K562 (cell line): Measurements from ENCODE around the gene RELCH. TPM values are rescaled to one million over a fixed set of nuclear protein-coding genes. Genes with fewer than 3 reads are reported as not detected.

Experiments
- ATAC-seq: fragments of 200-7000 bp; cut with Tn5 transposase; 3 replicates; pipeline ENCODE4 v1.9.1; 2020; ENCODE audit warnings: moderate library complexity
- BruUV-seq: library from RNA; stranded (reverse); fragments of 400-500 nt; replicated peaks from 2 replicates; lab custom pipeline; 2021; lab: Mats Ljungman, UMichigan
- CTCF ChIA-PET: fragments of 300-600 bp; formaldehyde crosslinking; extraction: SDS; loops from one replicate; lab custom pipeline; 2021; ENCODE audit warnings: low intra/inter-chr PET ratio; lab: Yijun Ruan, JAX
- POLR2A ChIA-PET: fragments of 300-600, 350-650 bp; sonication (Branson Sonifier 250); formaldehyde crosslinking; extraction: SDS; loops from one replicate; lab custom pipeline; 2021; ENCODE audit warnings: antibody characterized with exemption, inconsistent platforms; lab: Yijun Ruan, JAX
- DNase-seq, 4 experiments: peaks; one replicate each; pipeline versions ENCODE4 v3.0.0 to v3.0.0-alpha.2; 2011 to 2018; ENCODE audit warnings: low spot score in 3 of 4, mixed read lengths in 3 of 4; ENCODE audit errors: extremely low read depth in 1 of 4
- FAIRE-seq: peaks from 2 replicates; lab custom pipeline; 2011; peaks lifted over from hg19 to GRCh38; lab: Jason Lieb, UNC
- H2AFZ ChIP-seq: 2 replicates; pipeline ENCODE4 v1.6.0; 2011; ENCODE audit warnings: low read depth, low read length, control low read depth, inconsistent platforms
- H3K27ac ChIP-seq: fragments of 200-600 bp; 3 replicates; pipeline ENCODE4 v1.8.0; 2011; ENCODE audit warnings: low read depth, mild to moderate bottlenecking, control low read depth, inconsistent platforms, low read length, moderate library complexity, mixed read lengths; ENCODE audit errors: extremely low read depth
- H3K27me3 ChIP-seq, 2 experiments: fragments of 300-600 bp in 1 of 2; 2 replicates in 1 of 2; 3 replicates in 1 of 2; pipeline versions ENCODE4 v1.6.0 to v1.8.0; 2011; ENCODE audit warnings: inconsistent platforms in 2 of 2, low read length in 2 of 2, mild to moderate bottlenecking in 1 of 2, mixed read lengths in 1 of 2, moderate library complexity in 1 of 2; ENCODE audit not compliant: control insufficient read depth in 2 of 2, insufficient read depth in 2 of 2
- H3K36me3 ChIP-seq: fragments of 300-600 bp; 3 replicates; pipeline ENCODE4 v1.8.0; 2011; ENCODE audit warnings: mild to moderate bottlenecking, low read length, inconsistent platforms; ENCODE audit not compliant: control insufficient read depth, insufficient read depth
- H3K4me1 ChIP-seq, 2 experiments: fragments of 200-600 bp in 1 of 2; replicated peaks in 1 of 2; 2 replicates in 1 of 2; 3 replicates in 1 of 2; pipeline versions ENCODE4 v1.5.1 to v1.8.0; 2011; ENCODE audit warnings: inconsistent platforms in 2 of 2, low read length in 2 of 2, mild to moderate bottlenecking in 1 of 2, mixed read lengths in 1 of 2, moderate library complexity in 1 of 2; ENCODE audit not compliant: control insufficient read depth in 2 of 2, insufficient read depth in 2 of 2
- H3K4me2 ChIP-seq: 2 replicates; pipeline ENCODE4 v1.6.1; 2011; ENCODE audit warnings: low read length, control low read depth, inconsistent platforms, mixed read lengths; ENCODE audit not compliant: insufficient read depth
- H3K4me3 ChIP-seq: fragments of 200-600 bp; sonication (generic), shearing (Covaris generic); 2 replicates; pipeline ENCODE4 v1.5.1; 2016; ENCODE audit warnings: control low read depth, inconsistent platforms
- H3K79me2 ChIP-seq: fragments of 200-600 bp; 3 replicates; pipeline ENCODE4 v1.8.0; 2011; ENCODE audit warnings: low read length, inconsistent platforms; ENCODE audit not compliant: control insufficient read depth, insufficient read depth
- H3K9ac ChIP-seq, 2 experiments: 2 replicates each; pipeline versions ENCODE4 v1.6.0 to v1.6.1; 2011; ENCODE audit warnings: low read depth in 2 of 2, low read length in 2 of 2, control low read depth in 1 of 2, inconsistent platforms in 1 of 2, mild to moderate bottlenecking in 1 of 2, mixed read lengths in 1 of 2; ENCODE audit not compliant: insufficient read depth in 1 of 2
- H3K9me1 ChIP-seq: one replicate; pipeline ENCODE4 v1.6.0; 2011; ENCODE audit warnings: inconsistent platforms, mild to moderate bottlenecking, low read length, moderate library complexity; ENCODE audit not compliant: control insufficient read depth, insufficient read depth
- H3K9me3 ChIP-seq: replicated peaks from 2 replicates; pipeline ENCODE4 v1.5.1; 2011; ENCODE audit warnings: low read depth, low read length, inconsistent platforms; ENCODE audit not compliant: control insufficient read depth, insufficient read depth
- H4K20me1 ChIP-seq: replicated peaks from 2 replicates; pipeline ENCODE4 v1.6.1; 2011; ENCODE audit warnings: low read length, inconsistent platforms, mixed read lengths; ENCODE audit not compliant: control insufficient read depth, insufficient read depth
- CAMTA2 ChIP-seq: fragments of 250-450 bp; sonication (Bioruptor Pico); conservative IDR thresholded peaks from 2 replicates; pipeline ENCODE4 v1.5.1; 2022
- CBFB ChIP-seq: sonication (generic); formaldehyde crosslinking; IDR thresholded peaks from 2 replicates; pipeline ENCODE4 v1.4.0; 2020; ENCODE audit warnings: mild to moderate bottlenecking, missing genetic modification reagents
- DMBX1 ChIP-seq: fragments of 250-450 bp; sonication (Bioruptor Pico); IDR thresholded peaks from 2 replicates; pipeline ENCODE4 v1.8.0; 2022; ENCODE audit warnings: inconsistent platforms, mild to moderate bottlenecking, moderate library complexity, borderline replicate concordance
- KDM2B ChIP-seq: fragments of 250-450 bp; sonication (Bioruptor Pico); IDR thresholded peaks from 2 replicates; pipeline ENCODE4 v1.8.0; 2021; ENCODE audit warnings: mild to moderate bottlenecking, moderate library complexity
- MAFG ChIP-seq: fragments of 450-650 bp; conservative IDR thresholded peaks from 2 replicates; pipeline ENCODE4 v1.6.1; 2016; ENCODE audit warnings: missing genetic modification characterization, missing compliant biosample characterization
- NFIX ChIP-seq: fragments of 250-450 bp; sonication (Bioruptor Pico); IDR thresholded peaks from 2 replicates; pipeline ENCODE4 v1.4.0; 2020; ENCODE audit warnings: low read depth, mild to moderate bottlenecking, moderate library complexity
- POLR2AphosphoS2 ChIP-seq: IDR thresholded peaks from 2 replicates; pipeline ENCODE4 v1.6.1; 2012; ENCODE audit warnings: low read length, improper control_type of control experiment
- SMAD3 ChIP-seq: fragments of 450-650 bp; formaldehyde crosslinking; conservative IDR thresholded peaks from 2 replicates; pipeline ENCODE4 v1.4.0; 2020; ENCODE audit warnings: mild to moderate bottlenecking
- TAF9B ChIP-seq: fragments of 450-650 bp; IDR thresholded peaks from 2 replicates; pipeline ENCODE4 v1.6.1; 2018; ENCODE audit warnings: mild to moderate bottlenecking; ENCODE audit not compliant: partially characterized antibody
- XRCC4 ChIP-seq: IDR thresholded peaks from one replicate; pipeline ENCODE4 v1.6.1; 2011; ENCODE audit not compliant: insufficient read depth, insufficient read length; ENCODE audit errors: extremely low read depth
- ZFP30 ChIP-seq: fragments of 250-450 bp; sonication (Bioruptor Pico); IDR thresholded peaks from 2 replicates; pipeline ENCODE4 v1.8.0; 2022; ENCODE audit warnings: moderate library complexity, mild to moderate bottlenecking, inconsistent platforms, borderline replicate concordance
- ZNF140 ChIP-seq: fragments of 250-450 bp; sonication (Bioruptor Pico); IDR thresholded peaks from 2 replicates; pipeline ENCODE4 v1.8.0; 2021; ENCODE audit warnings: moderate library complexity, mild to moderate bottlenecking, inconsistent platforms
- ZNF507 ChIP-seq: conservative IDR thresholded peaks from 2 replicates; pipeline ENCODE4 v1.6.1; 2017; ENCODE audit warnings: missing genetic modification characterization, missing compliant biosample characterization
- WGBS: fragments of 100-300 bp; shearing (Covaris generic); methylation state at CpG from one replicate; pipeline ENCODE4 v1.1.6; 2016; ENCODE audit warnings: low coverage, mixed read lengths; ENCODE audit not compliant: insufficient coverage; ENCODE audit errors: missing lambda C conversion rate; 5-methylcytosine and 5-hydroxymethylcytosine counted together
- in situ Hi-C: fragments of 300-500 bp; cut with MboI; formaldehyde crosslinking; loops from 4 replicates; pipeline ENCODE4 v1.15.0; 2018; ENCODE audit warnings: inconsistent platforms, mixed read lengths
- intact Hi-C: fragments of 100-400 bp; cut with micrococcal nuclease; formaldehyde crosslinking; loops from 2 replicates; pipeline ENCODE4 v1.14.2; 2022
- polyA plus RNA-seq, 8 experiments: library from polyadenylated mRNA; depleted of rRNA in 4 of 8; stranded (reverse) in 5 of 8; unstranded in 3 of 8; fragments of >200 nt; fragmentation: Nextera tagmentation in 2 of 8; fragmentation: Illumina TruSeq in 1 of 8; extraction: Ambion mirVana in 2 of 8; extraction: Trizol in 1 of 8; gene quantifications; 2 replicates each; pipeline versions ENCODE4 v1.2.1 to v1.2.3, GENCODE V29; 2011 to 2014; ENCODE audit warnings: inconsistent platforms in 1 of 8, missing spikeins in 1 of 8
- total RNA-seq, 7 experiments: library from RNA; depleted of rRNA in 6 of 7; stranded (reverse); fragments of >200 nt in 6 of 7; fragmentation: Illumina TruSeq in 2 of 7; extraction: Trizol in 2 of 7; gene quantifications; 2 replicates each; pipeline versions ENCODE4 v1.2.1 to v1.2.3, GENCODE V29; 2011 to 2021; ENCODE audit warnings: low replicate concordance in 1 of 7
- TF ChIP-seq, protein P1 (sequence below): fragments of 250-450 bp; sonication (Bioruptor Pico); IDR thresholded peaks from 2 replicates; pipeline ENCODE4 v1.5.0; 2021; ENCODE audit warnings: mild to moderate bottlenecking, borderline replicate concordance
- TF ChIP-seq, protein P2 (sequence below): fragments of 450-650 bp; IDR thresholded peaks from 2 replicates; pipeline ENCODE4 v1.6.1; 2017; ENCODE audit warnings: antibody characterized with exemption, mild to moderate bottlenecking

Gene RELCH
- total and polyA plus RNA-seq, 9 of the 15 experiments (the other 6 are each of a cell fraction or from before 2014, with no cell fraction given), result 1.4 to 13.6 (median 7.6) TPM

DNA sequence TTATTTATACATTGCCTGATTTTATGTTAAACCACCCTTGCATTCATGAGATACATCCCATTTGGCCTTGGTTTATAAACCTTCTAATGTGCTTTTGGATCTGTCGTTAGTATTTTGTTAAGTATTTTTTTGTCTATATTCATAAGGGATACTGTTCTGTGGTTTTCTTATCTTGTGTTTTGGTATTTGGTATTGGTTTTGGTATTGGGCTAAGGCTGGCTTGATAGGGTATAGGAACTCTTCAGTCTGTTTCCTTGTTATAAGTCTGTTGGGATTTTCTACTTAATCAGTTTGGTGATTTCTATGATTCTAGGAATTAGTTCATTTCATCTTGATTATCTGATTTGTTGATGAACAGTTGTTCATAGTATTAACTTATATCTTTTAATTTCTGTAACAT is 49.2 kb downstream of the RELCH start:
- DNase-seq, result no peak
- H3K27me3 ChIP-seq, result no peaks in the 10 kb centered on the region
- no peaks in the 10 kb centered on the region for H3K9me3 ChIP-seq
- no peak overlapping the region for H3K9ac ChIP-seq
- no peak overlapping the region for H3K27ac ChIP-seq
- BruUV-seq, result no TSS peak
- no peak overlapping the region for H2AFZ ChIP-seq
- H3K79me2 ChIP-seq, result no peaks in the 10 kb centered on the region
- no peaks in the 10 kb centered on the region for H3K4me1 ChIP-seq
- WGBS, result 58% methylated on average over 1 of the region's 1 CpG
- H3K9me1 ChIP-seq, result no peaks in the 10 kb centered on the region
- intact Hi-C loops, result no loop called here
- no peaks in the 10 kb centered on the region for H4K20me1 ChIP-seq
- H3K4me2 ChIP-seq, result no peak overlapping the region
- FAIRE-seq, result no peak
- peaks cover 15% of the 10 kb centered on the region; the same call in 2 of the 3 replicates for H3K36me3 ChIP-seq
- CTCF ChIA-PET, result no interaction called here
- POLR2A ChIA-PET, result no interaction called here
- TF ChIP-seq, protein P1, sequence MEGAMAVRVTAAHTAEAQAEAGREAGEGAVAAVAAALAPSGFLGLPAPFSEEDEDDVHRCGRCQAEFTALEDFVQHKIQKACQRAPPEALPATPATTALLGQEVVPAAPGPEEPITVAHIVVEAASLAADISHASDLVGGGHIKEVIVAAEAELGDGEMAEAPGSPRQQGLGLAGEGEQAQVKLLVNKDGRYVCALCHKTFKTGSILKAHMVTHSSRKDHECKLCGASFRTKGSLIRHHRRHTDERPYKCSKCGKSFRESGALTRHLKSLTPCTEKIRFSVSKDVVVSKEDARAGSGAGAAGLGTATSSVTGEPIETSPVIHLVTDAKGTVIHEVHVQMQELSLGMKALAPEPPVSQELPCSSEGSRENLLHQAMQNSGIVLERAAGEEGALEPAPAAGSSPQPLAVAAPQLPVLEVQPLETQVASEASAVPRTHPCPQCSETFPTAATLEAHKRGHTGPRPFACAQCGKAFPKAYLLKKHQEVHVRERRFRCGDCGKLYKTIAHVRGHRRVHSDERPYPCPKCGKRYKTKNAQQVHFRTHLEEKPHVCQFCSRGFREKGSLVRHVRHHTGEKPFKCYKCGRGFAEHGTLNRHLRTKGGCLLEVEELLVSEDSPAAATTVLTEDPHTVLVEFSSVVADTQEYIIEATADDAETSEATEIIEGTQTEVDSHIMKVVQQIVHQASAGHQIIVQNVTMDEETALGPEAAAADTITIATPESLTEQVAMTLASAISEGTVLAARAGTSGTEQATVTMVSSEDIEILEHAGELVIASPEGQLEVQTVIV (CRISPR knock-in tag), result no peak
- no peak for TF ChIP-seq CBFB (CRISPR knock-in tag)
- TF ChIP-seq NFIX, result no peak
- TF ChIP-seq DMBX1 (CRISPR knock-in tag), result no peak
- no peak for TF ChIP-seq POLR2AphosphoS2
- TF ChIP-seq ZNF140 (CRISPR knock-in tag), result no peak
- TF ChIP-seq MAFG (tag), result no peak
- no peak for TF ChIP-seq CAMTA2 (CRISPR knock-in tag)
- TF ChIP-seq SMAD3 (CRISPR knock-in tag), result no peak
- no peak for TF ChIP-seq XRCC4
- no peak for TF ChIP-seq TAF9B
- TF ChIP-seq, protein P2, sequence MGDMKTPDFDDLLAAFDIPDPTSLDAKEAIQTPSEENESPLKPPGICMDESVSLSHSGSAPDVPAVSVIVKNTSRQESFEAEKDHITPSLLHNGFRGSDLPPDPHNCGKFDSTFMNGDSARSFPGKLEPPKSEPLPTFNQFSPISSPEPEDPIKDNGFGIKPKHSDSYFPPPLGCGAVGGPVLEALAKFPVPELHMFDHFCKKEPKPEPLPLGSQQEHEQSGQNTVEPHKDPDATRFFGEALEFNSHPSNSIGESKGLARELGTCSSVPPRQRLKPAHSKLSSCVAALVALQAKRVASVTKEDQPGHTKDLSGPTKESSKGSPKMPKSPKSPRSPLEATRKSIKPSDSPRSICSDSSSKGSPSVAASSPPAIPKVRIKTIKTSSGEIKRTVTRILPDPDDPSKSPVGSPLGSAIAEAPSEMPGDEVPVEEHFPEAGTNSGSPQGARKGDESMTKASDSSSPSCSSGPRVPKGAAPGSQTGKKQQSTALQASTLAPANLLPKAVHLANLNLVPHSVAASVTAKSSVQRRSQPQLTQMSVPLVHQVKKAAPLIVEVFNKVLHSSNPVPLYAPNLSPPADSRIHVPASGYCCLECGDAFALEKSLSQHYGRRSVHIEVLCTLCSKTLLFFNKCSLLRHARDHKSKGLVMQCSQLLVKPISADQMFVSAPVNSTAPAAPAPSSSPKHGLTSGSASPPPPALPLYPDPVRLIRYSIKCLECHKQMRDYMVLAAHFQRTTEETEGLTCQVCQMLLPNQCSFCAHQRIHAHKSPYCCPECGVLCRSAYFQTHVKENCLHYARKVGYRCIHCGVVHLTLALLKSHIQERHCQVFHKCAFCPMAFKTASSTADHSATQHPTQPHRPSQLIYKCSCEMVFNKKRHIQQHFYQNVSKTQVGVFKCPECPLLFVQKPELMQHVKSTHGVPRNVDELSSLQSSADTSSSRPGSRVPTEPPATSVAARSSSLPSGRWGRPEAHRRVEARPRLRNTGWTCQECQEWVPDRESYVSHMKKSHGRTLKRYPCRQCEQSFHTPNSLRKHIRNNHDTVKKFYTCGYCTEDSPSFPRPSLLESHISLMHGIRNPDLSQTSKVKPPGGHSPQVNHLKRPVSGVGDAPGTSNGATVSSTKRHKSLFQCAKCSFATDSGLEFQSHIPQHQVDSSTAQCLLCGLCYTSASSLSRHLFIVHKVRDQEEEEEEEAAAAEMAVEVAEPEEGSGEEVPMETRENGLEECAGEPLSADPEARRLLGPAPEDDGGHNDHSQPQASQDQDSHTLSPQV, result no peak
- no peak for TF ChIP-seq KDM2B (CRISPR knock-in tag)
- no peak for TF ChIP-seq ZFP30 (CRISPR knock-in tag)
- no peak for TF ChIP-seq ZNF507
- H3K4me3 ChIP-seq, result no peak overlapping the region
- in situ Hi-C loops, result no loop called here
- ATAC-seq, result no peak
